Trophoblast cell (in vitro differentiated cells and primary cell): ENCODE measurements around the gene CCNDBP1.

ENCODE experiments used
- DNase-seq, 2 donors: peaks; one replicate each; pipeline ENCODE4 v3.0.0-alpha.2; 2016
- H2AFZ ChIP-seq: 2 replicates; pipeline ENCODE4 v1.6.1; 2013; ENCODE audit warnings: low read length, moderate library complexity, mild to moderate bottlenecking; ENCODE audit not compliant: insufficient read depth, poor library complexity
- H2AK5ac ChIP-seq: 2 replicates; pipeline ENCODE4 v1.6.1; 2013; ENCODE audit warnings: mild to moderate bottlenecking, low read length
- H2BK120ac ChIP-seq: 2 replicates; pipeline ENCODE4 v1.6.1; 2013; ENCODE audit warnings: low read length, mild to moderate bottlenecking, moderate library complexity; ENCODE audit not compliant: insufficient read depth, poor library complexity
- H2BK12ac ChIP-seq: 2 replicates; pipeline ENCODE4 v1.6.1; 2013; ENCODE audit warnings: mild to moderate bottlenecking, low read length, moderate library complexity
- H2BK5ac ChIP-seq: 2 replicates; pipeline ENCODE4 v1.6.1; 2013; ENCODE audit warnings: low read length, low read depth, moderate library complexity, mild to moderate bottlenecking; ENCODE audit not compliant: poor library complexity
- H3K14ac ChIP-seq: 2 replicates; pipeline ENCODE4 v1.6.1; 2013; ENCODE audit warnings: mild to moderate bottlenecking, low read length
- H3K18ac ChIP-seq: 2 replicates; pipeline ENCODE4 v1.6.1; 2013; ENCODE audit warnings: mild to moderate bottlenecking, low read length
- H3K23ac ChIP-seq: 2 replicates; pipeline ENCODE4 v1.6.1; 2013; ENCODE audit warnings: low read length
- H3K27ac ChIP-seq: 2 replicates; pipeline ENCODE4 v1.5.1; 2013; ENCODE audit warnings: low read depth, mild to moderate bottlenecking, inconsistent platforms, low read length, moderate library complexity
- H3K27me3 ChIP-seq: 2 replicates; pipeline ENCODE4 v1.6.1; 2013; ENCODE audit warnings: inconsistent platforms, mild to moderate bottlenecking, low read length, moderate library complexity; ENCODE audit not compliant: insufficient read depth
- H3K36me3 ChIP-seq, 2 experiments: 1 replicate in 1 of 2; 2 replicates in 1 of 2; pipeline ENCODE4 v1.6.1; 2013; ENCODE audit warnings: low read length in 2 of 2, mild to moderate bottlenecking in 2 of 2, moderate library complexity in 1 of 2; ENCODE audit not compliant: insufficient read depth in 2 of 2, control insufficient read depth in 1 of 2
- H3K4ac ChIP-seq: 2 replicates; pipeline ENCODE4 v1.6.1; 2013; ENCODE audit warnings: low read depth, mild to moderate bottlenecking, low read length, moderate library complexity
- H3K4me1 ChIP-seq, 2 experiments: 1 replicate in 1 of 2; 2 replicates in 1 of 2; pipeline ENCODE4 v1.6.1; 2013; ENCODE audit warnings: low read length in 2 of 2, mild to moderate bottlenecking in 2 of 2, moderate library complexity in 1 of 2; ENCODE audit not compliant: insufficient read depth in 2 of 2, control insufficient read depth in 1 of 2
- H3K4me2 ChIP-seq: 2 replicates; pipeline ENCODE4 v1.6.1; 2013; ENCODE audit warnings: inconsistent platforms, mild to moderate bottlenecking, low read length, moderate library complexity
- H3K4me3 ChIP-seq: 2 replicates; pipeline ENCODE4 v1.5.1; 2013; ENCODE audit warnings: mild to moderate bottlenecking, low read depth, low read length, inconsistent platforms
- H3K79me1 ChIP-seq: one replicate; pipeline ENCODE4 v1.6.1; 2013; ENCODE audit warnings: low read length
- H3K79me2 ChIP-seq: 2 replicates; pipeline ENCODE4 v1.6.1; 2013; ENCODE audit warnings: low read length, mild to moderate bottlenecking; ENCODE audit not compliant: control insufficient read depth, insufficient read depth, poor library complexity
- H3K9ac ChIP-seq: 2 replicates; pipeline ENCODE4 v1.6.1; 2013; ENCODE audit warnings: mild to moderate bottlenecking, low read length
- H3K9me3 ChIP-seq: 2 replicates; pipeline ENCODE4 v1.6.1; 2013; ENCODE audit warnings: low read depth, mild to moderate bottlenecking, control low read depth, inconsistent platforms, low read length; ENCODE audit not compliant: insufficient read depth
- H4K12ac ChIP-seq: 2 replicates; pipeline ENCODE4 v1.6.1; 2013; ENCODE audit warnings: low read depth, mild to moderate bottlenecking, low read length, moderate library complexity
- H4K8ac ChIP-seq: 2 replicates; pipeline ENCODE4 v1.6.1; 2013; ENCODE audit warnings: low read depth, mild to moderate bottlenecking, low read length, moderate library complexity
- H4K91ac ChIP-seq: one replicate; pipeline ENCODE4 v1.6.1; 2013; ENCODE audit warnings: low read depth, mild to moderate bottlenecking, low read length, moderate library complexity
- WGBS: extraction: QIAGEN DNeasy Blood & Tissue Kit; methylation state at CpG from one replicate; pipeline ENCODE4 v1.1.7; 2013; ENCODE audit warnings: missing lambda C conversion rate; ENCODE audit not compliant: insufficient read length, insufficient coverage; ENCODE audit errors: extremely low coverage; 5-methylcytosine and 5-hydroxymethylcytosine counted together

The CCNDBP1 gene

GRCh38 chr15:43187544-43188155, 2.4 kb downstream of the CCNDBP1 start:
- Histone ChIP-seq H3K4ac (no peak overlapping the region), H3K9me3 (no peaks in the 10 kb centered on the region), H2AK5ac (no peak overlapping the region), H3K9ac (no peak overlapping the region), H4K12ac (no peak overlapping the region), H3K23ac (no peak overlapping the region), H3K18ac (no peak overlapping the region), H2BK12ac (no peak overlapping the region), H4K91ac (no peak overlapping the region), H3K14ac (no peak overlapping the region), H3K27ac (no peak overlapping the region), H4K8ac (no peak overlapping the region), H2BK120ac (no peak overlapping the region), H3K4me2 (no peak overlapping the region), H3K4me3 (no peak overlapping the region), H2BK5ac (no peak overlapping the region), H3K36me3 (peaks cover 10 to 19% of the 10 kb centered on the region in 2 experiments), H3K27me3 (no peaks in the 10 kb centered on the region), H3K79me2 (peaks cover 4% of the 10 kb centered on the region), H3K79me1 (peaks cover 4% of the 10 kb centered on the region), H3K4me1 (peaks cover 0 to 5% of the 10 kb centered on the region in 2 experiments), H2AFZ (no peak overlapping the region)
- no CpG with 5 or more reads among the region's 2 CpGs for WGBS
- DNase-seq = peak in 1 of 2 donors; percentile 70

- H3K14ac ChIP-seq = no peak overlapping the region
- H4K8ac ChIP-seq = no peak overlapping the region
- H2BK120ac ChIP-seq = no peak overlapping the region
- H3K23ac ChIP-seq = no peak overlapping the region
- no peak overlapping the region for H4K91ac ChIP-seq
- H3K4ac ChIP-seq = no peak overlapping the region
- no peak overlapping the region for H2AK5ac ChIP-seq
- peaks cover 11 to 18% of the 10 kb centered on the region in 2 experiments for H3K36me3 ChIP-seq
- no peak overlapping the region for H3K4me2 ChIP-seq
- H2BK12ac ChIP-seq = no peak overlapping the region
- no peak overlapping the region for H3K18ac ChIP-seq
- no peak overlapping the region for H3K9ac ChIP-seq
- no CpG with 5 or more reads among the region's 2 CpGs for WGBS
- no peak overlapping the region for H3K4me3 ChIP-seq
- H3K4me1 ChIP-seq = peaks cover 0 to 5% of the 10 kb centered on the region in 2 experiments
- H3K79me1 ChIP-seq = peaks cover 4% of the 10 kb centered on the region
- H3K27me3 ChIP-seq = no peaks in the 10 kb centered on the region
- no peaks in the 10 kb centered on the region for H3K9me3 ChIP-seq
- H4K12ac ChIP-seq = no peak overlapping the region
- H2BK5ac ChIP-seq = no peak overlapping the region
- H2AFZ ChIP-seq = no peak overlapping the region
- DNase-seq = no peak
- H3K79me2 ChIP-seq = peaks cover 4% of the 10 kb centered on the region
- H3K27ac ChIP-seq = no peak overlapping the region
Observed at GRCh38 chr15:43189296-43189695, 4.1 kb downstream of the CCNDBP1 start.

GRCh38 chr15:43190178-43190577, 5.0 kb downstream of the CCNDBP1 start:
- H3K79me1 ChIP-seq = peaks cover 4% of the 10 kb centered on the region
- no peaks in the 10 kb centered on the region for H3K9me3 ChIP-seq
- no peak overlapping the region for H3K18ac ChIP-seq
- H2BK12ac ChIP-seq = no peak overlapping the region
- WGBS = no CpG with 5 or more reads among the region's 1 CpG
- H2AK5ac ChIP-seq = no peak overlapping the region
- peaks cover 8 to 17% of the 10 kb centered on the region in 2 experiments for H3K36me3 ChIP-seq
- no peak overlapping the region for H3K9ac ChIP-seq
- H2BK5ac ChIP-seq = no peak overlapping the region
- no peak overlapping the region for H3K4me2 ChIP-seq
- DNase-seq = no peak
- H4K12ac ChIP-seq = no peak overlapping the region
- no peak overlapping the region for H2AFZ ChIP-seq
- H3K4ac ChIP-seq = no peak overlapping the region
- no peak overlapping the region for H3K27ac ChIP-seq
- H3K23ac ChIP-seq = no peak overlapping the region
- H3K79me2 ChIP-seq = peaks cover 4% of the 10 kb centered on the region
- H4K8ac ChIP-seq = no peak overlapping the region
- no peak overlapping the region for H4K91ac ChIP-seq
- H3K4me1 ChIP-seq = peaks cover 0 to 5% of the 10 kb centered on the region in 2 experiments
- H3K27me3 ChIP-seq = no peaks in the 10 kb centered on the region
- H2BK120ac ChIP-seq = no peak overlapping the region
- H3K14ac ChIP-seq = no peak overlapping the region
- no peak overlapping the region for H3K4me3 ChIP-seq

- H3K9me3 ChIP-seq = no peaks in the 10 kb centered on the region
- no CpG with 5 or more reads among the region's 2 CpGs for WGBS
- no peaks in the 10 kb centered on the region for H3K79me2 ChIP-seq
- no peak overlapping the region for H3K27ac ChIP-seq
- no peak overlapping the region for H2BK12ac ChIP-seq
- DNase-seq = no peak
- H2AFZ ChIP-seq = no peak overlapping the region
- no peak overlapping the region for H3K23ac ChIP-seq
- H3K4ac ChIP-seq = no peak overlapping the region
- H4K8ac ChIP-seq = no peak overlapping the region
- H4K12ac ChIP-seq = no peak overlapping the region
- H3K4me1 ChIP-seq = no peaks in the 10 kb centered on the region
- no peak overlapping the region for H3K18ac ChIP-seq
- H3K4me3 ChIP-seq = no peak overlapping the region
- no peak overlapping the region for H3K9ac ChIP-seq
- no peak overlapping the region for H2BK5ac ChIP-seq
- no peak overlapping the region for H3K4me2 ChIP-seq
- no peak overlapping the region for H2AK5ac ChIP-seq
- H3K27me3 ChIP-seq = no peaks in the 10 kb centered on the region
- H3K14ac ChIP-seq = no peak overlapping the region
- H3K79me1 ChIP-seq = no peaks in the 10 kb centered on the region
- H2BK120ac ChIP-seq = no peak overlapping the region
- no peak overlapping the region for H4K91ac ChIP-seq
- H3K36me3 ChIP-seq = peaks cover 12 to 24% of the 10 kb centered on the region in 2 experiments
Observed at GRCh38 chr15:43193710-43194109, 8.5 kb downstream of the CCNDBP1 start.
